OCI-LY1 (cell line): Measurements from ENCODE around the gene TRANK1.

Experiments
- CTCF ChIP-seq: fragments of 200-600 bp; sonication (generic), shearing (Covaris generic); IDR thresholded peaks from 2 replicates; pipeline ENCODE4 v1.5.1; 2017; ENCODE audit warnings: mild to moderate bottlenecking, antibody characterized with exemption, low read length, moderate library complexity, mixed read lengths
- EZH2 ChIP-seq: fragments of 200-600 bp; sonication (generic), shearing (Covaris generic); IDR thresholded peaks from 2 replicates; pipeline ENCODE4 v1.8.0; 2017; ENCODE audit warnings: borderline replicate concordance, mixed run types, mild to moderate bottlenecking, antibody characterized with exemption, low read length, moderate library complexity, mixed read lengths

- no peak for TF ChIP-seq CTCF
- no peak for TF ChIP-seq EZH2
Measured at GRCh38 chr3:36846406-36846805, 98.4 kb downstream of the TRANK1 start.
